ENCODE measurements around the gene ELF5.

- no peak for TF ChIP-seq POLR2AphosphoS5 (IDR thresholded peaks at IDR 0.05)
- TF ChIP-seq CTCF (IDR thresholded peaks at IDR 0.05; ENCODE audit: poor library complexity, severe bottlenecking): no peak
- no peak for TF ChIP-seq EZH2 (IDR thresholded peaks at IDR 0.05; ENCODE audit: borderline replicate concordance, insufficient read depth, low read length, poor library complexity, severe bottlenecking)
These were observed 2.9 kb upstream of the ELF5 start for GRCh38 chr11:34516247-34517040.

Measured in neural cell (in vitro differentiated cells).